Natural killer cell (primary cell): ENCODE measurements around the gene SLC25A18. TPM values are rescaled to one million over a fixed set of nuclear protein-coding genes. Genes with fewer than 3 reads are reported as not detected.

Experiments used
- ATAC-seq, 3 donors: fragments of 150-1000 bp in 2 of 3; fragments of 200-7000 bp in 1 of 3; cut with Tn5 transposase; 1 replicate in 1 of 3; 2 replicates in 2 of 3; pipeline ENCODE4 v1.10.0; 2021; ENCODE audit warnings: mild to moderate bottlenecking in 2 of 3, moderate library complexity in 2 of 3
- DNase-seq, 2 donors: peaks; one replicate each; pipeline versions ENCODE4 v3.0.0 to v3.0.0-alpha.2; 2013 to 2021; ENCODE audit warnings: mixed read lengths in 1 of 2
- H3K27ac ChIP-seq: one replicate; pipeline ENCODE4 v1.5.1; 2013; ENCODE audit warnings: mild to moderate bottlenecking, low read length
- H3K27me3 ChIP-seq: one replicate; pipeline ENCODE4 v1.6.1; 2013; ENCODE audit warnings: low read length; ENCODE audit not compliant: control insufficient read depth, insufficient read depth
- H3K36me3 ChIP-seq: one replicate; pipeline ENCODE4 v1.6.1; 2013; ENCODE audit warnings: low read length; ENCODE audit not compliant: control insufficient read depth, insufficient read depth
- H3K4me1 ChIP-seq: one replicate; pipeline ENCODE4 v1.6.1; 2013; ENCODE audit warnings: low read length; ENCODE audit not compliant: control insufficient read depth, insufficient read depth
- H3K4me3 ChIP-seq: one replicate; pipeline ENCODE4 v1.5.1; 2013; ENCODE audit warnings: low read length
- H3K9me3 ChIP-seq: one replicate; pipeline ENCODE4 v1.6.1; 2013; ENCODE audit warnings: low read length; ENCODE audit not compliant: control insufficient read depth, insufficient read depth
- H3K27ac Mint-ChIP-seq, 2 donors: one replicate each; pipeline ENCODE4 v1.8.0; 2022; ENCODE audit warnings: mild to moderate bottlenecking in 2 of 2, mixed read lengths in 2 of 2, moderate library complexity in 1 of 2
- H3K27me3 Mint-ChIP-seq, 2 donors: one replicate each; pipeline ENCODE4 v1.8.0; 2022; ENCODE audit warnings: low read depth in 2 of 2, mixed read lengths in 2 of 2
- H3K36me3 Mint-ChIP-seq: one replicate; pipeline ENCODE4 v1.8.0; 2022; ENCODE audit warnings: mixed read lengths
- H3K4me1 Mint-ChIP-seq, 2 donors: one replicate each; pipeline ENCODE4 v1.8.0; 2022; ENCODE audit warnings: mixed read lengths in 2 of 2
- H3K4me3 Mint-ChIP-seq: one replicate; pipeline ENCODE4 v1.8.0; 2022; ENCODE audit warnings: mild to moderate bottlenecking, moderate library complexity, mixed read lengths
- H3K9me3 Mint-ChIP-seq, 2 donors: one replicate each; pipeline ENCODE4 v1.8.0; 2022; ENCODE audit warnings: mixed read lengths in 2 of 2
- CTCF ChIP-seq: fragments of 200-600 bp; IDR thresholded peaks from one replicate; pipeline ENCODE4 v1.8.0; 2022; ENCODE audit warnings: antibody characterized with exemption
- WGBS: methylation state at CpG from one replicate; pipeline ENCODE4 v1.1.7; 2013; ENCODE audit warnings: missing lambda C conversion rate; ENCODE audit not compliant: insufficient coverage; 5-methylcytosine and 5-hydroxymethylcytosine counted together
- intact Hi-C: fragments of 100-400 bp; cut with micrococcal nuclease; formaldehyde crosslinking; loops from one replicate; pipeline ENCODE4 v1.14.2; 2022
- total RNA-seq, 4 donors: library from RNA; stranded (reverse); fragments of 120-200 nt in 1 of 4; gene quantifications; one replicate each; pipeline versions ENCODE4 v1.2.3 to v1.2.4, GENCODE V29; 2013 to 2022

The SLC25A18 gene
- total RNA-seq, 3 donors from 2014 or later (not counting 1 experiment from before 2014, with no cell fraction given) = not detected

- no peak overlapping the region for H3K4me3 Mint-ChIP-seq
- H3K36me3 Mint-ChIP-seq = no peaks in the 10 kb centered on the region
- 80% methylated on average over 21 of the region's 21 CpGs for WGBS
- no peak for TF ChIP-seq CTCF
- H3K27me3 Mint-ChIP-seq = peaks cover 0 to 6% of the 10 kb centered on the region in 2 donors
- H3K4me1 ChIP-seq = no peaks in the 10 kb centered on the region
- no peaks in the 10 kb centered on the region for H3K9me3 ChIP-seq
- H3K27ac Mint-ChIP-seq = no peak overlapping the region
- H3K27ac ChIP-seq = no peak overlapping the region
- no peak overlapping the region for H3K4me3 ChIP-seq
- H3K4me1 Mint-ChIP-seq = no peaks in the 10 kb centered on the region
- intact Hi-C loops = no loop called here
- ATAC-seq (no peak), DNase-seq (no peak)
- no peaks in the 10 kb centered on the region for H3K36me3 ChIP-seq
- no peaks in the 10 kb centered on the region for H3K27me3 ChIP-seq
- H3K9me3 Mint-ChIP-seq = no peaks in the 10 kb centered on the region
Observed at GRCh38 chr22:17570851-17571631, 7.7 kb downstream of the SLC25A18 start.

- Mint-ChIP-seq H3K27ac (no peak overlapping the region), H3K4me1 (no peaks in the 10 kb centered on the region), H3K36me3 (no peaks in the 10 kb centered on the region), H3K27me3 (peaks cover 0 to 6% of the 10 kb centered on the region in 2 donors), H3K9me3 (no peaks in the 10 kb centered on the region), H3K4me3 (no peak overlapping the region)
- Histone ChIP-seq H3K27me3 (no peaks in the 10 kb centered on the region), H3K4me3 (no peak overlapping the region), H3K4me1 (no peaks in the 10 kb centered on the region), H3K9me3 (no peaks in the 10 kb centered on the region), H3K27ac (no peak overlapping the region), H3K36me3 (no peaks in the 10 kb centered on the region)
- ATAC-seq (no peak), DNase-seq (no peak)
- 89% methylated on average over 3 of the region's 5 CpGs for WGBS
- intact Hi-C loops = no loop called here
- no peak for TF ChIP-seq CTCF
Observed at GRCh38 chr22:17575151-17575550, 11.9 kb downstream of the SLC25A18 start.

- DNase-seq (no peak), ATAC-seq (no peak)
- H3K4me3 ChIP-seq = no peak overlapping the region
- H3K9me3 ChIP-seq = no peaks in the 10 kb centered on the region
- no peak overlapping the region for H3K27ac Mint-ChIP-seq
- no peaks in the 10 kb centered on the region for H3K36me3 Mint-ChIP-seq
- H3K9me3 Mint-ChIP-seq = no peaks in the 10 kb centered on the region
- WGBS = 86% methylated on average over 4 of the region's 4 CpGs
- peaks cover 0 to 5% of the 10 kb centered on the region in 2 donors for H3K27me3 Mint-ChIP-seq
- no peaks in the 10 kb centered on the region for H3K27me3 ChIP-seq
- H3K4me1 Mint-ChIP-seq = no peaks in the 10 kb centered on the region
- H3K36me3 ChIP-seq = no peaks in the 10 kb centered on the region
- no peaks in the 10 kb centered on the region for H3K4me1 ChIP-seq
- intact Hi-C loops = no loop called here
- H3K4me3 Mint-ChIP-seq = no peak overlapping the region
- H3K27ac ChIP-seq = no peak overlapping the region
- TF ChIP-seq CTCF = no peak
Observed at GRCh38 chr22:17575681-17576080, 12.4 kb downstream of the SLC25A18 start.

GRCh38 chr22:17576470-17576869 lies 13.2 kb downstream of the SLC25A18 start:
- no peaks in the 10 kb centered on the region for H3K4me1 Mint-ChIP-seq
- no peaks in the 10 kb centered on the region for H3K9me3 ChIP-seq
- H3K4me3 Mint-ChIP-seq = no peak overlapping the region
- no peaks in the 10 kb centered on the region for H3K36me3 ChIP-seq
- no peak overlapping the region for H3K27ac ChIP-seq
- H3K36me3 Mint-ChIP-seq = no peaks in the 10 kb centered on the region
- no peak overlapping the region for H3K27ac Mint-ChIP-seq
- DNase-seq (no peak), ATAC-seq (no peak)
- intact Hi-C loops = no loop called here
- no peak overlapping the region for H3K4me3 ChIP-seq
- H3K27me3 Mint-ChIP-seq = no peaks in the 10 kb centered on the region
- 78% methylated on average over 6 of the region's 6 CpGs for WGBS
- no peaks in the 10 kb centered on the region for H3K4me1 ChIP-seq
- H3K9me3 Mint-ChIP-seq = no peaks in the 10 kb centered on the region
- TF ChIP-seq CTCF = no peak
- no peaks in the 10 kb centered on the region for H3K27me3 ChIP-seq
